ENCODE data around the gene WDPCP.
"Not testable (repeated sequence)": the region's sequence is repeated elsewhere in the genome, so short reads cannot be mapped to it uniquely, and the experiment has no call there.

The WDPCP gene

DNA sequence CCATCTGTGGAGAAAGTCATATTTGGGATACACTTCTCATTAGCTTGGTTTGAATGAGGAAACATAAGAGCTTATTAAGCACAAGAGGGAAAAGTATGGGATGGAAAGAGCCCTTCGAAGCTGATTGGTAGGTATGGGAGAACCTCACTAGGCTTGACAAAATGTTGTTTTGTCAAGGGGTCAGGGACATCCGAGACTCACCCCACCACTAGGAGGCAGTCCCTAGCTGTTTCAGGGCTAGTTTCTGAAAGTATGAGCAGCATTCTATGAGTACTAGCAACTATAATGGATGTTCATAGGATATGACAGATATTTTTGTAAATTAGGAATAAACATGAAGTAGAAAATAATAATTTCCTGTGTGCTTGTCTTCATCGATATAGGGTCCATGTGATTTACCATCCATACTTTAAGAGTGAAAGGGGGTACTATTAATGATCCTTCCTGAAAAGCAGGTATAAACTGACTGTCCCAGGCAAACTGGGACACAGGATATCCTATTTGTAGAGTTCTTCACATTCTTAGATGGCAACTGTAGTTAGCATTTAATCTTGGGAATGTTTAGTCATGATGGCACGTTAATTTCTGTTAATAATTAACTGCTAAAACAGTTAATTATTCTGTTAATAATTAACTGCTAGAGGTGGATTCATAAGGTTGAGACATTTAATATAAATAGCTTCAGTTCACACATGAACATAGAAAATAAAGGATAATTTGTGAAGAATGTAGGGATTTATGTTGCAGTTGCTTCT lies 509.2 kb downstream of the WDPCP start:
- no peak overlapping the region for H3K9ac ChIP-seq (ENCODE audit: low read length)
- 47% methylated on average over 3 of the region's 4 CpGs for WGBS
- no peak overlapping the region for H2BK5ac ChIP-seq (ENCODE audit: low read depth, low read length, poor library complexity, severe bottlenecking)
- no peak overlapping the region for H2AFZ ChIP-seq (ENCODE audit: low read depth, low read length)
- H3K4ac ChIP-seq (ENCODE audit: low read depth in 1 of 2, low read length in 2 of 2), result no peak overlapping the region
- H2BK15ac ChIP-seq (ENCODE audit: low read depth, poor library complexity, severe bottlenecking), result no peak overlapping the region
- no peaks in the 10 kb centered on the region for H3K9me3 ChIP-seq (ENCODE audit: control insufficient read depth, low read length)
- no peak overlapping the region for H3K27ac ChIP-seq (ENCODE audit: low read length, poor library complexity, severe bottlenecking)
- H3K4me1 ChIP-seq (ENCODE audit: control insufficient read depth, insufficient read depth, low read depth, low read length), result no peaks in the 10 kb centered on the region
- H4K91ac ChIP-seq (ENCODE audit: low read length), result no peak overlapping the region
- no peak overlapping the region for H4K8ac ChIP-seq (ENCODE audit: low read length)
- no peak overlapping the region for H3K23ac ChIP-seq (ENCODE audit: low read length in 2 of 2)
- H3K27me3 ChIP-seq (ENCODE audit: control insufficient read depth in 1 of 2, insufficient read depth in 1 of 2, low read length in 2 of 2), result peaks cover 0 to 3% of the 10 kb centered on the region in 2 experiments
- H3K4me3 ChIP-seq (ENCODE audit: insufficient read depth in 1 of 2, low read depth in 1 of 2, low read length in 2 of 2), result no peak overlapping the region
- no peak for DNase-seq
- H2BK120ac ChIP-seq (ENCODE audit: low read depth, low read length), result no peak overlapping the region
- H3K36me3 ChIP-seq (ENCODE audit: control insufficient read depth in 1 of 2, insufficient read depth in 2 of 2, low read depth in 1 of 2, low read length in 2 of 2), result no peaks in the 10 kb centered on the region
- no peak overlapping the region for H3K14ac ChIP-seq (ENCODE audit: low read length in 2 of 2)
- H2BK12ac ChIP-seq (ENCODE audit: low read length in 2 of 2), result no peak overlapping the region
- H3K18ac ChIP-seq (ENCODE audit: low read depth in 1 of 2, low read length in 2 of 2), result no peak overlapping the region
- H2AK5ac ChIP-seq (ENCODE audit: low read length, severe bottlenecking), result no peak overlapping the region
- no peak overlapping the region for H3K4me2 ChIP-seq (ENCODE audit: low read length, poor library complexity, severe bottlenecking)
- H3K79me1 ChIP-seq (replicated peaks; ENCODE audit: low read length, poor library complexity, severe bottlenecking), result no peaks in the 10 kb centered on the region

DNA sequence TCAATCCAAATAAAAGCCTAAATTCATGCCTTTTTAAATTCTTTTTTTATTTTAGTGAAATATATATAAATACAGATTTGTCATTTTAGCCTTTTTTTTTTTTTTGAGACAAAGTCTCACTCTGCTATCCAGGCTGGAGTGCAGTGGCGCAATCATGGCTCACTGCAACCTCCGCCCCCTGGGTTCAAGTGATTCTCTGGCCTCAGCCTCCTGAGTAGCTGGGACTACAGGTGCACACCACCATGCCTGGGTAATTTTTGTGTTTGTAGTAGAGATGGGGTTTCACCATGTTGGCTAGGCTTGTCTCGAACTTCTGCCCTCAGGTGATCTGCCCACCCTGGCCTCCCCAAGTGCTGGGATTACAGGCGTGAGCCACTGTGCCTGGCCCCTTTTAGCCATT lies 513.9 kb downstream of the WDPCP start:
- not testable (repeated sequence) for H2BK12ac ChIP-seq (ENCODE audit: low read length in 2 of 2); H2BK15ac ChIP-seq (ENCODE audit: low read depth, poor library complexity, severe bottlenecking); H2AK5ac ChIP-seq (ENCODE audit: low read length, severe bottlenecking); H3K79me1 ChIP-seq (replicated peaks; ENCODE audit: low read length, poor library complexity, severe bottlenecking); H3K4ac ChIP-seq (ENCODE audit: low read depth in 1 of 2, low read length in 2 of 2); H3K9me3 ChIP-seq (ENCODE audit: control insufficient read depth, low read length); H3K9ac ChIP-seq (ENCODE audit: low read length); H3K14ac ChIP-seq (ENCODE audit: low read length in 2 of 2); H3K18ac ChIP-seq (ENCODE audit: low read depth in 1 of 2, low read length in 2 of 2); H4K91ac ChIP-seq (ENCODE audit: low read length); H3K4me1 ChIP-seq (ENCODE audit: control insufficient read depth, insufficient read depth, low read depth, low read length); H3K4me3 ChIP-seq (ENCODE audit: insufficient read depth in 1 of 2, low read depth in 1 of 2, low read length in 2 of 2); H3K23ac ChIP-seq (ENCODE audit: low read length in 2 of 2); DNase-seq; H2BK5ac ChIP-seq (ENCODE audit: low read depth, low read length, poor library complexity, severe bottlenecking); H3K36me3 ChIP-seq (ENCODE audit: control insufficient read depth in 1 of 2, insufficient read depth in 2 of 2, low read depth in 1 of 2, low read length in 2 of 2); H4K8ac ChIP-seq (ENCODE audit: low read length); H3K4me2 ChIP-seq (ENCODE audit: low read length, poor library complexity, severe bottlenecking); H2BK120ac ChIP-seq (ENCODE audit: low read depth, low read length); H3K27ac ChIP-seq (ENCODE audit: low read length, poor library complexity, severe bottlenecking); H2AFZ ChIP-seq (ENCODE audit: low read depth, low read length)
- 100% methylated on average over 2 of the region's 4 CpGs for WGBS
- peaks cover 14 to 15% of the 10 kb centered on the region in 2 experiments for H3K27me3 ChIP-seq (ENCODE audit: control insufficient read depth in 1 of 2, insufficient read depth in 1 of 2, low read length in 2 of 2)

DNA sequence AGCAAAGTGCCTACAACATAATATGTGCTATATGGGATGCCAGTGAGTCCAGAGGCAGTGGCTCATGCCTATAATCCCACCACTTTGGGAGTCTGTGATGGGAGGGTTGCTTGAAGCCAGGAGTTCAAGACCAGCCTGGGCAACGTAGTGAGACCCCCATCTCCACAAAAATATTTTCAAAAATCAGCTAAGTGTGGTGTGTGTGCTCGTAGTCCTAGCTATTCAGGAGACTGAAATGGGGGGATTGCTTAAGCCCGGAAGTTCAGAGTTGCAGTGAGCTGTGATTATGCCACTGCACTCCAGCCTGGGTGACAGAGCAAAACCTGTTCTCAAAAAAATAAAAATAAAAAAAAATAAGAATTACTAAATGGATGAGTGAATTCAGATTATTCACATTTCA lies 514.3 kb downstream of the WDPCP start:
- Histone ChIP-seq H4K8ac (ENCODE audit: low read length) (no peak overlapping the region), H3K4ac (ENCODE audit: low read depth in 1 of 2, low read length in 2 of 2) (no peak overlapping the region), H3K79me1 (replicated peaks; ENCODE audit: low read length, poor library complexity, severe bottlenecking) (no peaks in the 10 kb centered on the region), H3K18ac (ENCODE audit: low read depth in 1 of 2, low read length in 2 of 2) (no peak overlapping the region), H2BK120ac (ENCODE audit: low read depth, low read length) (no peak overlapping the region), H4K91ac (ENCODE audit: low read length) (no peak overlapping the region), H2AFZ (ENCODE audit: low read depth, low read length) (no peak overlapping the region), H3K9ac (ENCODE audit: low read length) (no peak overlapping the region), H3K4me2 (ENCODE audit: low read length, poor library complexity, severe bottlenecking) (no peak overlapping the region), H3K27me3 (ENCODE audit: control insufficient read depth in 1 of 2, insufficient read depth in 1 of 2, low read length in 2 of 2) (peaks cover 17 to 19% of the 10 kb centered on the region in 2 experiments), H2BK12ac (ENCODE audit: low read length in 2 of 2) (no peak overlapping the region), H2BK5ac (ENCODE audit: low read depth, low read length, poor library complexity, severe bottlenecking) (no peak overlapping the region), H2AK5ac (ENCODE audit: low read length, severe bottlenecking) (no peak overlapping the region), H3K23ac (ENCODE audit: low read length in 2 of 2) (no peak overlapping the region), H3K4me1 (ENCODE audit: control insufficient read depth, insufficient read depth, low read depth, low read length) (no peaks in the 10 kb centered on the region), H3K4me3 (ENCODE audit: insufficient read depth in 1 of 2, low read depth in 1 of 2, low read length in 2 of 2) (no peak overlapping the region), H3K36me3 (ENCODE audit: control insufficient read depth in 1 of 2, insufficient read depth in 2 of 2, low read depth in 1 of 2, low read length in 2 of 2) (no peaks in the 10 kb centered on the region), H3K27ac (ENCODE audit: low read length, poor library complexity, severe bottlenecking) (no peak overlapping the region), H2BK15ac (ENCODE audit: low read depth, poor library complexity, severe bottlenecking) (no peak overlapping the region), H3K14ac (ENCODE audit: low read length in 2 of 2) (no peak overlapping the region), H3K9me3 (ENCODE audit: control insufficient read depth, low read length) (no peaks in the 10 kb centered on the region)
- no peak for DNase-seq
- 70% methylated on average over 2 of the region's 3 CpGs for WGBS

GRCh38 chr2:63071664-63072063 lies 516.6 kb downstream of the WDPCP start:
- H3K14ac ChIP-seq (ENCODE audit: low read length in 2 of 2), result no peak overlapping the region
- H2AFZ ChIP-seq (ENCODE audit: low read depth, low read length), result no peak overlapping the region
- H3K9me3 ChIP-seq (ENCODE audit: control insufficient read depth, low read length), result no peaks in the 10 kb centered on the region
- no peak overlapping the region for H2BK15ac ChIP-seq (ENCODE audit: low read depth, poor library complexity, severe bottlenecking)
- no peak overlapping the region for H2AK5ac ChIP-seq (ENCODE audit: low read length, severe bottlenecking)
- 100% methylated on average over 2 of the region's 2 CpGs for WGBS
- H3K9ac ChIP-seq (ENCODE audit: low read length), result no peak overlapping the region
- H3K27me3 ChIP-seq (ENCODE audit: control insufficient read depth in 1 of 2, insufficient read depth in 1 of 2, low read length in 2 of 2), result peaks cover 24 to 38% of the 10 kb centered on the region in 2 experiments
- no peak overlapping the region for H2BK5ac ChIP-seq (ENCODE audit: low read depth, low read length, poor library complexity, severe bottlenecking)
- no peaks in the 10 kb centered on the region for H3K36me3 ChIP-seq (ENCODE audit: control insufficient read depth in 1 of 2, insufficient read depth in 2 of 2, low read depth in 1 of 2, low read length in 2 of 2)
- no peak overlapping the region for H3K18ac ChIP-seq (ENCODE audit: low read depth in 1 of 2, low read length in 2 of 2)
- no peak overlapping the region for H2BK120ac ChIP-seq (ENCODE audit: low read depth, low read length)
- no peak overlapping the region for H3K27ac ChIP-seq (ENCODE audit: low read length, poor library complexity, severe bottlenecking)
- no peak overlapping the region for H4K91ac ChIP-seq (ENCODE audit: low read length)
- no peak overlapping the region for H4K8ac ChIP-seq (ENCODE audit: low read length)
- no peak overlapping the region for H3K4ac ChIP-seq (ENCODE audit: low read depth in 1 of 2, low read length in 2 of 2)
- no peak for DNase-seq
- no peaks in the 10 kb centered on the region for H3K79me1 ChIP-seq (replicated peaks; ENCODE audit: low read length, poor library complexity, severe bottlenecking)
- H3K4me3 ChIP-seq (ENCODE audit: insufficient read depth in 1 of 2, low read depth in 1 of 2, low read length in 2 of 2), result no peak overlapping the region
- H2BK12ac ChIP-seq (ENCODE audit: low read length in 2 of 2), result no peak overlapping the region
- no peak overlapping the region for H3K4me2 ChIP-seq (ENCODE audit: low read length, poor library complexity, severe bottlenecking)
- H3K23ac ChIP-seq (ENCODE audit: low read length in 2 of 2), result no peak overlapping the region
- no peaks in the 10 kb centered on the region for H3K4me1 ChIP-seq (ENCODE audit: control insufficient read depth, insufficient read depth, low read depth, low read length)

Data from mesenchymal stem cell (in vitro differentiated cells and primary cell).